HG02623 (cell line): ENCODE results near the gene SH2D6.
"Not testable (repeated sequence)": the region's sequence is repeated elsewhere in the genome, so short reads cannot be mapped to it uniquely, and the experiment has no call there.

Source experiments
- ATAC-seq: cut with Tn5 transposase; IDR thresholded peaks from one replicate; pipeline ENCODE4 v1.9.1; 2021; ENCODE audit warnings: moderate library complexity; ENCODE audit not compliant: unreplicated experiment

Gene SH2D6

GRCh38 chr2:85418132-85419008 lies at the start of gene SH2D6:
TSS of gene SH2D6 (plus strand) at chr2:85418714. CDS start at chr2:85429466, 10,752 bp downstream.
- peak; percentile 77 for ATAC-seq

- no peak for ATAC-seq
Observed at GRCh38 chr2:85368921-85369320, 49.6 kb upstream of the SH2D6 start.

DNA sequence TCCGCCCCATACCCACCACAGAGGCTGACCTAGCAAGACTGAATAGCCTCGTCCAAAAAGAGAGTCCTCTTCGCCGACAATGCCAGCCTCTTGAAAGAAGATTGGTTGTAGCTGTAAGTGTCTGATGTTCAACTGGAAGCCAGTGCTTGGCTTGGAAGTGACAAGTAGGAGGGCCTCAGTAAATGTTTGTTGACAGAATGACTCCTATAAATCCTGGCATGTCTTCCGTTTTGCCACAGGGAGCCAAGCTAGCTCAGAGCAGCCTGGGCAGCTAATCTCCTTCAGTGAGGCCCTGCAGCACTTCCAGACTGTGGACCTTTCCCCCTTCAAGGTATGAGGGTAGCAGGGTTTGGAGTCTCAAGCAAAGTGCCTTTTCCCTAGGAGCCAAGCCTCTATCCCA lies 49.0 kb upstream of the SH2D6 start:
- ATAC-seq, result no peak

DNA sequence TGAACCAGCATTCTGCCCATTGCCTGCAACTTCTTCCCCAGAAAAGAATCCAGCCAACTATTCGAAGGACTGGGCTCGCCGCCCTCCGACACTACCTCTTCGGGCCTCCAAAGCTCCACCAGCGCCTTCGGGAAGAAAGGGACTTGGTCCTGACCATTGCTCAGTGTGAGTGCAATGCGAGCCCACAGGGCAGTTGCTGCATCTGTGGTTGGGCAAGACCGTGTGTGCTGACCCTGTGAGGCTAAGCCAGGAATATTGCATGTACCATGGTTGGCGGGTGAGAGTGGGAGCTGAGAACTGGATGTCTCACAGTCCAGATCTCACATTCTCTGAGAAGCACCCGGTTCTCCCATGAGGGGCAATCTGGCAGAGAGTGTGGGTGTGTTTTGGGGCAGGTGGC lies 47.5 kb upstream of the SH2D6 start:
- no peak for ATAC-seq

GRCh38 chr2:85376291-85377065 lies 42.0 kb upstream of the SH2D6 start:
- ATAC-seq, result no peak

DNA sequence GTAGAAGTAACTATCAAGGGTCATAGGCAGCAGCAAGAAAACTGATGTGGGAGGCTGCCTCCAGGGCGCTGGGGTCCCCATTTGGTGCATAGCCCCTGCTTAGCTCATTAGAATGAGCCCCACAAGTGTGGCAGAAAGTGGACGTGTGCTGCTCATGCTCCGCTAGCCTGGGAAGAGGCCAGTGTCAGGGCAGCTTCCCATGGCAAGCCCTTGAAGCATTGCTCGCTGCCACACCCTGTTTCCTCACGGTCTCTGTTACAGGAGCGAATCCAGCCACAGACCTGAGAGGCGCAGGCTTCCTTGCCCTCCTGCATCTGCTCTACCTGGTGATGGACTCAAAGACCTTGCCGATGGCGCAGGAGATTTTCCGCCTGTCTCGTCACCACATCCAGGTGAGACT lies 41.4 kb upstream of the SH2D6 start:
- no peak for ATAC-seq

DNA sequence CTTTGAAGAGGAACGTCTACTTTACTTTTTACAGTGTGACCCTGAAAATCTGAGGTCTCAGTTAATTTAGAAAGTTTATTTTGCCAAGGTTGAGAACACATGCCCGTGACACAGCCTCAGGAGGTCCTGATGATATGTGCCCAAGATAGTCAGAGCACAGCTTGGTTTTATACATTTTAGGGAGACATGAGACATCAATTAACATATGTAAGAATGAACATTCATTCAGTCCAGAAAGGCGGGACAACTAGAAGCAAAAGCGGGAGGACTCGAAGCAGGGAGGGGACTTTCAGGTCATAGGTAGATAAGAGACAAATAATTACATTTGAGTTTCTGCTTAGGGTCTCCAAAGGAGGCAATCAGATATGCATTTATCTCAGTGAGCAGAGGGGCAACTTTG lies 40.3 kb upstream of the SH2D6 start:
- ATAC-seq, result no peak

- no peak for ATAC-seq
Observed at GRCh38 chr2:85380048-85380447, 38.5 kb upstream of the SH2D6 start.

GRCh38 chr2:85383151-85383550 lies 35.4 kb upstream of the SH2D6 start:
- not testable (repeated sequence) for ATAC-seq

DNA sequence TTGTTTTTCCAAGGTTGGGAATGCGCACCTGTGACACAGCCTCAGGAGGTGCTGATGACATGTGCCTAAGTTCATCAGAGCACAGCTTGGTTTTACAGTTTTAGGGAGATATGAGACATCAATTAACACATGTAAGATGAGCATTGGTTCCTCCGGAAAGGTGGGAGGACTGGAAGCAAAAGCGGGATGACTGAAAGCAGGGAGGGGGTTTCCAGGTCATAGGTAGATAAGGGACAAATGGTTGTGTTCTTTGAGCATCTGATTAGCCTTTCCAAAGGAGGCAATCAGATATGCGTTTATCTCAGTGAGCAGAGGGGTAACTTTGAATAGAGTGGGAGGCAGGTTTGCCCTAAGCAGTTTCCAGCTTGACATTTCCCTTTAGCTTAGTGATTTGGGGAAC lies 34.7 kb upstream of the SH2D6 start:
- no peak for ATAC-seq

DNA sequence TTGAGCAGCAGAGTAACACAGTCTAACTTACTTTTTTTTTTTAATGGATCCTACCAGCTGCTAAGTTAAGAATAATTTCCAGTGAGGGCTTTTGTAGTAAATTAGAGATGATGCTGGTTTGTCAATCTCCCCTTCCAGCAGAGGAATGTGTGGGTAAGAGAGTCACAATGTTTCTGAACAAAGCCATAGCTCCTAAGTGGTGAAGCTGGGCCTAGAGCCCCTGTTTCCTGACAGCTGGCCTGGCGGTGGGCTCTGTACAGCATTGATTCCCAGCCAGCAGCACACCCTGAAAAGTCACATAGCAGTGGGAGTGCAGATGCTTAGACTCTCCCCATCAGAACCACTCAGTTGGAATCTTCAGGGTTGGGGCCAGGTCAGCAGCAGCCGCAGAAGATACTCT lies 32.8 kb upstream of the SH2D6 start:
- no peak for ATAC-seq

DNA sequence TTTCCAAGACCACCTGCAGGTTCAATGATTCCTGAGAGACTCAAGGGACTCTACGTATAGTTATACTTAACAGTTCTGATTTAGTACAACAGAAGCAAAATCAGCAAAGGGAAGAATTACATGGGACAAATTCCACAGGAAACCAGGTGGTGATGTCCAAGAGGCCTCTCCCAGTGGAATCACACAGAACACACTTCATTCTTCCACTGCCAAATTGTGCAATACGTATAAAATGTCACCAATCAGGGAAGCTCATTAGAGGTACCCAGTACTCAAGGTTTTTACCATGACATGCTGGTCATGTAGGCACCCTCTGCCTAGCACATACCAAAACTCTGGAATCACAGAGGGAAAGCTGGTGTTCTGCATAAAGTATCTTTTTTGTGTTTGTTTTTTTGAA lies 30.8 kb upstream of the SH2D6 start:
- ATAC-seq, result no peak

GRCh38 chr2:85388878-85389538 lies 29.5 kb upstream of the SH2D6 start:
- ATAC-seq, result no peak

DNA sequence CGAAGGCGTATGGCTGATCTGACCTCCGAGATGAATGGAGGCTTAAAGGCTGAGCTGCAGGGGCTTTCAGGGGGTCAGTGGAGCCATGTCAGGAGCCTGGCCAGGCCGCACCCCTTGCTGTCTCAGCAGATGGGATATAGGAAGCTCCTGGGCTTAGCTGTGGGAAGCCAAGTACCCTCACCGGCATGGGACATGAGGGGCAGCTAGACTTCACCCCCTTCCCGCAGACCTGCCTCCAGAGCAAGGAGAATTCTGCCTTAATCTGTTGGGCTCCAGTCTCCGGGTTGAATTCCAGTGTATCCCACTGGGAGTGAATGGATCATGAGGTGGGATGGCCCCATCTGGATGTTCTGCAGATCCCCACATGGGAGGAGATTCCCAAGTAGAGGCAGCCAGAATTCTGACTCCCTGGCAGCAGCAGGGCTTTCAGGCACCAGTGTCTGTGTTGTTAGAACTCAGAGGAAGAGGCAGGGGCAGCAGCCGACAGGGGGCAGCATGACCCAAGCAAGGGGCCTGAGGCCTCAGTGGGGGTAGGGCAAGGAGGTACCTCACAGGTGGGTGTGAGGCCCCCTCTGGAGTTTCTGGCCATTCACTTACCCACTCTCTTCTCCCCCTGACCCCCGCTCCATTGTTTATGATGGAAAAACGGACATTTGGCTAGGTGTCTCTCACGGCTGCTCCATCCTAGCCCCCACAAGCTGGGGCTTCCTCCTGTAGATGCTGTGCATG lies 27.4 kb upstream of the SH2D6 start:
- ATAC-seq, result no peak

- no peak for ATAC-seq
Observed at GRCh38 chr2:85393836-85394235, 24.7 kb upstream of the SH2D6 start.

DNA sequence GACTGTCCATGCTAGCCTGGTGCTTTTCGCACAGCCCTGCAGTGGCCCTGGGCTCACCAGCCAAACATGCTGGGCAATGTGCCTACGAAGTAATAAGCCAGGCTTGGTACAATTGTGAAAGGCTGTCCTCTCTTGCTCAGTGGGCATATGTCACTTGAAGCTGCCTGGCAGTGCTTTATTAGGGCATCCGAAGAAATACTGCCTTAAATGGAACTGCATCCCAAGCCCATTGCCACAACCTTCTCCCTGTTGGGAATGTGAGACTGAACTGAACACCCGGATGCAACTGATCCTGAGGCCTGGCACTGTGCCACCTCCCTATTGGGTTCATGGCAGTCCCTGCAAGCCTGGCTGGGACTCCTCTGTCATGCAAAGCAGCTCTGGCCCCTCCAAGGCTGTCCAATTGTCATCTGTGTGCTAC lies 24.2 kb upstream of the SH2D6 start:
- ATAC-seq, result no peak

- ATAC-seq, result no peak
Observed at GRCh38 chr2:85394976-85395375, 23.5 kb upstream of the SH2D6 start.

GRCh38 chr2:85395912-85396475 lies 22.5 kb upstream of the SH2D6 start:
- ATAC-seq, result no peak

GRCh38 chr2:85396531-85397470 lies 21.7 kb upstream of the SH2D6 start:
- no peak for ATAC-seq
